Ishikawa (cell line): Measurements from ENCODE around the gene SYNDIG1.

Experiments used
- CEBPB ChIP-seq: IDR thresholded peaks from 2 replicates; pipeline ENCODE4 v1.6.1; 2012
- CREB1 ChIP-seq: IDR thresholded peaks from 2 replicates; pipeline ENCODE4 v1.6.1; 2012; ENCODE audit warnings: low read depth
- EGR1 ChIP-seq: IDR thresholded peaks from 2 replicates; pipeline ENCODE4 v1.6.1; 2012
- EP300 ChIP-seq: IDR thresholded peaks from 2 replicates; pipeline ENCODE4 v1.6.1; 2012; ENCODE audit warnings: borderline replicate concordance
- FOXM1 ChIP-seq: IDR thresholded peaks from 2 replicates; pipeline ENCODE4 v1.6.1; 2012; ENCODE audit warnings: low read depth, borderline replicate concordance
- NFIC ChIP-seq: IDR thresholded peaks from 2 replicates; pipeline ENCODE4 v1.6.1; 2012
- RAD21 ChIP-seq: IDR thresholded peaks from 2 replicates; pipeline ENCODE4 v1.6.1; 2012; ENCODE audit warnings: low read depth
- TAF1 ChIP-seq: IDR thresholded peaks from 2 replicates; pipeline ENCODE4 v1.6.1; 2012; ENCODE audit warnings: low read depth, mild to moderate bottlenecking
- TCF12 ChIP-seq: IDR thresholded peaks from 2 replicates; pipeline ENCODE4 v1.6.1; 2012; ENCODE audit warnings: low read depth
- TEAD4 ChIP-seq: IDR thresholded peaks from 2 replicates; pipeline ENCODE4 v1.6.1; 2012
- YY1 ChIP-seq: IDR thresholded peaks from 2 replicates; pipeline ENCODE4 v1.6.1; 2012; ENCODE audit warnings: low read depth
- ZBTB7A ChIP-seq: IDR thresholded peaks from 2 replicates; pipeline ENCODE4 v1.6.1; 2012; ENCODE audit warnings: low read depth
- TF ChIP-seq, protein P1 (sequence below): IDR thresholded peaks from 2 replicates; pipeline ENCODE4 v1.6.1; 2012
- TF ChIP-seq, protein P2 (sequence below): IDR thresholded peaks from 2 replicates; pipeline ENCODE4 v1.6.1; 2012; ENCODE audit warnings: low read depth, mild to moderate bottlenecking
- TF ChIP-seq, protein P3 (sequence below): IDR thresholded peaks from 2 replicates; pipeline ENCODE4 v1.6.1; 2012

SYNDIG1 gene

DNA sequence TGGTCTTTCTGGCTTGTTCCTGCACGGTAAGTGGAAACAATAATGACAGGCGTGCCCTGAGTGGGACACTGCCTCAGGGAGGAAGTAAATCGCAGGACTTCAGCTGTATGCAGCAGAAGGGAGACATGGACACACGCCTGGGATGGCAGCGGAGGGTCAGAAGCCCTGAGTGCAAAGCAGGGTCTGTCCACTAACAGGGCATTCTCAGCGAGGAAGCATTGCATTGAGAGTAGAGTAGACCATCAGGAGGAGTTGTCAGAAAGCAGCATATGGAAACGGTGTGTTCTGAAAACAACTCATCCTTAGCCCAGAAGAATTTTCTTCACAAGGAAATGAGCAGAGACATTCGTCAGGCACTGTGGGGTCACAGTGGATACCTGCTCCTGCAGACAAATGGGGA is 134.0 kb downstream of the SYNDIG1 start:
- TF ChIP-seq, protein P1, sequence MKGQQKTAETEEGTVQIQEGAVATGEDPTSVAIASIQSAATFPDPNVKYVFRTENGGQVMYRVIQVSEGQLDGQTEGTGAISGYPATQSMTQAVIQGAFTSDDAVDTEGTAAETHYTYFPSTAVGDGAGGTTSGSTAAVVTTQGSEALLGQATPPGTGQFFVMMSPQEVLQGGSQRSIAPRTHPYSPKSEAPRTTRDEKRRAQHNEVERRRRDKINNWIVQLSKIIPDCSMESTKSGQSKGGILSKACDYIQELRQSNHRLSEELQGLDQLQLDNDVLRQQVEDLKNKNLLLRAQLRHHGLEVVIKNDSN, result no peak
- TF ChIP-seq FOXM1, result no peak
- TF ChIP-seq YY1, result no peak
- TF ChIP-seq NFIC, result no peak
- TF ChIP-seq EP300, result no peak
- TF ChIP-seq, protein P2, sequence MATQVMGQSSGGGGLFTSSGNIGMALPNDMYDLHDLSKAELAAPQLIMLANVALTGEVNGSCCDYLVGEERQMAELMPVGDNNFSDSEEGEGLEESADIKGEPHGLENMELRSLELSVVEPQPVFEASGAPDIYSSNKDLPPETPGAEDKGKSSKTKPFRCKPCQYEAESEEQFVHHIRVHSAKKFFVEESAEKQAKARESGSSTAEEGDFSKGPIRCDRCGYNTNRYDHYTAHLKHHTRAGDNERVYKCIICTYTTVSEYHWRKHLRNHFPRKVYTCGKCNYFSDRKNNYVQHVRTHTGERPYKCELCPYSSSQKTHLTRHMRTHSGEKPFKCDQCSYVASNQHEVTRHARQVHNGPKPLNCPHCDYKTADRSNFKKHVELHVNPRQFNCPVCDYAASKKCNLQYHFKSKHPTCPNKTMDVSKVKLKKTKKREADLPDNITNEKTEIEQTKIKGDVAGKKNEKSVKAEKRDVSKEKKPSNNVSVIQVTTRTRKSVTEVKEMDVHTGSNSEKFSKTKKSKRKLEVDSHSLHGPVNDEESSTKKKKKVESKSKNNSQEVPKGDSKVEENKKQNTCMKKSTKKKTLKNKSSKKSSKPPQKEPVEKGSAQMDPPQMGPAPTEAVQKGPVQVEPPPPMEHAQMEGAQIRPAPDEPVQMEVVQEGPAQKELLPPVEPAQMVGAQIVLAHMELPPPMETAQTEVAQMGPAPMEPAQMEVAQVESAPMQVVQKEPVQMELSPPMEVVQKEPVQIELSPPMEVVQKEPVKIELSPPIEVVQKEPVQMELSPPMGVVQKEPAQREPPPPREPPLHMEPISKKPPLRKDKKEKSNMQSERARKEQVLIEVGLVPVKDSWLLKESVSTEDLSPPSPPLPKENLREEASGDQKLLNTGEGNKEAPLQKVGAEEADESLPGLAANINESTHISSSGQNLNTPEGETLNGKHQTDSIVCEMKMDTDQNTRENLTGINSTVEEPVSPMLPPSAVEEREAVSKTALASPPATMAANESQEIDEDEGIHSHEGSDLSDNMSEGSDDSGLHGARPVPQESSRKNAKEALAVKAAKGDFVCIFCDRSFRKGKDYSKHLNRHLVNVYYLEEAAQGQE, result no peak
- TF ChIP-seq CEBPB, result no peak
- no peak for TF ChIP-seq RAD21
- no peak for TF ChIP-seq TEAD4
- TF ChIP-seq, protein P3, sequence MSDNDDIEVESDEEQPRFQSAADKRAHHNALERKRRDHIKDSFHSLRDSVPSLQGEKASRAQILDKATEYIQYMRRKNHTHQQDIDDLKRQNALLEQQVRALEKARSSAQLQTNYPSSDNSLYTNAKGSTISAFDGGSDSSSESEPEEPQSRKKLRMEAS, result no peak
- TF ChIP-seq CREB1, result no peak
- TF ChIP-seq TAF1, result no peak
- TF ChIP-seq EGR1, result no peak

DNA sequence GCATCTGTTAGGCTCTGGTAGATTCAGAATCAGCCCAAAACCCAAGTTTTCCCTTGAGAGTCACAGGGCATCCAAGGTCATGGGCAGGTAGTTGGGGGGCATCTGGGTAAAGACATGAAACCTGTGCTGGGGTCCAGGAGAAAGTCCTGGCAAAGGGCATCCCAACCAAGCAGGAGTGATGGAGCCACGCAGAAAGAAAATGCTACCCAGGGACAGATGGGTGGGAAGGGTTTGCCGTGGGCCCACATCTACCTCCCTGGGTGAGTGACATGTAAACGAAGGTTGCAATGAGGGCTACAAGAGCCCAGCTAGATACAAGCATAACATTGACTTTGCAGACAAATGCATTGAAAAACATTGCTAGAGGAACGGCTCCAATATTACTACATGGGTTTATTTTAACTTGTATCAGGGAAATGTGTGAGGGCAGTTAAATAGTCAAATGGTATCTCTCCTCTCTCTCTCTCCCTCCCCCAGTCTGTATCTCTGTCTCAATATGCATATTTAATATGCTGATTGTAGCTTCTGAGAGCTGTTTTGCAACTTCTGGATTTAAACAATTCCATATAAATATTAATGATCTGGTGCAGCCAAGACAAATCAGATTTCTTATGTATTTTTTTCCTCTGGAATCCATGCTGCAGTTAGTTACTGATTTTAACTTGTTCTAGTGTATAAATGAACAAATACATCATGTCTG is 135.7 kb downstream of the SYNDIG1 start:
- TF ChIP-seq TEAD4 (no peak), TCF12 (no peak), CEBPB (no peak), RAD21 (no peak), EGR1 (no peak)

DNA sequence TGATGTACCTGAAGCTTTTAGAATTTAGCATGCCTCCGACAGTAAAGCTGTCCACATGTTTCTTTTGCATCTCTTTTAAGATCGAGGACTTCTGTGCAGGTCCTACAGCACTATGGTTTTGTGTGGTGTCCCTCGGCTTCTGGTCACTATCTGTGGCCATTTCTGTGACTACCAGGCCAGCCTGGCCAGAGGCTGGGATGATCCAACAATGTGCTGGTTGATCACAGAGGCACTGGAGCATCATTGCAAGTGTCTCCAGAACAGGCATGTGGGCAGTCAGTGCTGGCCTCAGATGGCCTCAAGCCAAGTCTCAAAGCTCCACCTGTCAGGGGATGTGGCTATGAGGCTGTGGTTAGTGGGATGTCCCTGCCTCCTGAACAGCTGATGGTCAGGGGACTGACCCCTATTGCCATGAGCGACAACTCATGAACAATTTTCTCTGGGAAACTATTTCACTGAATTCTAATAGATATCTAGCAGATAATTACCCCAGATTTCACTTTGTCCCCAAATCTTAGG is 136.6 kb downstream of the SYNDIG1 start:
- TF ChIP-seq, protein P3, result no peak
- TF ChIP-seq FOXM1, result no peak
- no peak for TF ChIP-seq NFIC
- no peak for TF ChIP-seq CEBPB
- TF ChIP-seq TAF1, result no peak
- no peak for TF ChIP-seq TEAD4
- TF ChIP-seq RAD21, result no peak
- no peak for TF ChIP-seq ZBTB7A
- no peak for TF ChIP-seq EP300
- no peak for TF ChIP-seq CREB1
- TF ChIP-seq, protein P1, result no peak
- TF ChIP-seq, protein P2, result no peak
- TF ChIP-seq TCF12, result no peak
- TF ChIP-seq YY1, result no peak
- TF ChIP-seq EGR1, result no peak

DNA sequence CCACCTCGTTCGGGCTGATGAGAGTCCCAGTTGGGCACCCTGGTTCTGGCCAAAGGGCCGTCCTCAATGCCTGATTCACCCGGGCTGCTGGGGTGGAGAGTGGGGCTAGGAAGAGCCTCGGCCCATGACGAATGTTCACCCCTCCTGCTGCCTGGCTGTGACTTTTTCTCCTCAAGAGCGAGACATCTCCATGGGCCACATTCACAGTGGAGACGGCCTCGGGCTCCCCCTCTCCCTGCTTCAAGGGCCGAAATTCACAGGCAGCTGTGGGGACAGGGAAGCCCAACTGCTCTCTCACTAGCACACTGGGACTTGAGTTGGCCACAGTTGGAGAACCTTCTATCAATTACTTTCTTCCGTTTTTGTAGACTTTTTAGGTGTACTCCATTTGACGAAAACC is 138.0 kb downstream of the SYNDIG1 start:
- TF ChIP-seq, protein P1, result no peak
- TF ChIP-seq FOXM1, result no peak
- no peak for TF ChIP-seq EGR1
- TF ChIP-seq NFIC, result no peak
- TF ChIP-seq ZBTB7A, result no peak
- no peak for TF ChIP-seq TCF12

DNA sequence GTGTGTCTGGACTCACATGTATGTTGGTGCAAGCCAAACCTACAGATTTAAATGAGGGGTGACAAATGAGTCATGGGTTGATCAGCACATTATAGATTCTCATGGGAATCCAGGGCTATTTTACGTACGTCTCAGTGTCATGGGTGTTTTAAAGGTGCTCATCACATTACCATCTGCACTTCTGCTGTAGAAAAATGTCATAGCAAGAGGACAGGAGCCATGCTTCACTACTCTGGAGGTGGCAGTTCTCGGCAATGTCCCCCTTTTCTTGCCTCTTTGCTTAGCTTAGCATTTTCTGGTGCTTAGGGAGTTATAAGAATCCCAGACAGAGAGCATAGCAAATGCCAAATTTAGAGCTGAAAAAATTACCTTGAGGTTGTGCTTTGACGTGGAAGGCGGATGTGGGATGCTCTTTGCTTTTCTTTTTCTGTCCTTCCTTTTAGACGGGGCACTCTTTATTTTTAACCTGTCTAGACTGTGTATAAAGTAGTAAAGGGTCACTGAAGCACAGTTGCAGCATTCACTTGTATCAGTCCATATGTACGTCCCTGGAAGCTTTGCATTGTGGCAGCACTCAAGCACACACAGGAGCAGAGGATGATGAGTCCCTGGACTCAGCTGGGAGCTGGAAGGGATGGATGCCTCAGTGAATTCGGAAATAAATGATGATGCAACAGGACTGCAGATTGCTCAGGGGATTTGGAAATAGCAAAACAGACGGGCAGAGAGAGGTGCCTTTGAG is 139.7 kb downstream of the SYNDIG1 start:
- TF ChIP-seq ZBTB7A (no peak), NFIC (no peak), CREB1 (no peak), TEAD4 (no peak), TAF1 (no peak), EP300 (no peak), EGR1 (no peak), RAD21 (no peak), FOXM1 (no peak), YY1 (no peak), TCF12 (no peak), CEBPB (no peak)
- TF ChIP-seq, protein P1, result no peak
- TF ChIP-seq, protein P2, result no peak
- TF ChIP-seq, protein P3, result no peak
